Measurements from ENCODE around the gene GALNT17.

GALNT17 gene

GRCh38 chr7:71132127-71132376 is at the start of gene GALNT17:
TSS of gene GALNT17 (plus strand) at chr7:71132144.
- no peak for DNase-seq

GRCh38 chr7:71095266-71095860 is 36.6 kb upstream of the GALNT17 start:
- no peak for DNase-seq

- no peak for DNase-seq
Observed at GRCh38 chr7:71096351-71096750, 35.6 kb upstream of the GALNT17 start.

GRCh38 chr7:71106226-71106625 is 25.7 kb upstream of the GALNT17 start:
- DNase-seq = no peak

- DNase-seq = no peak
Observed at GRCh38 chr7:71112436-71112835, 19.5 kb upstream of the GALNT17 start.

GRCh38 chr7:71120096-71120495 is 11.8 kb upstream of the GALNT17 start:
- DNase-seq = no peak

- no peak for DNase-seq
Observed at GRCh38 chr7:71129126-71129525, 2.8 kb upstream of the GALNT17 start.

- no peak for DNase-seq
Observed at GRCh38 chr7:71130031-71130679, 1.8 kb upstream of the GALNT17 start.

- peak; percentile 13 for DNase-seq
Observed at GRCh38 chr7:71131256-71132126, 453 bp upstream of the GALNT17 start.

GRCh38 chr7:71132377-71133231 is 660 bp downstream of the GALNT17 start:
- DNase-seq = no peak

- no peak for DNase-seq
Observed at GRCh38 chr7:71133232-71133622, 1.3 kb downstream of the GALNT17 start.

GRCh38 chr7:71133856-71134255 is 1.9 kb downstream of the GALNT17 start:
- DNase-seq = no peak

- no peak for DNase-seq
Observed at GRCh38 chr7:71135116-71135515, 3.2 kb downstream of the GALNT17 start.

GRCh38 chr7:71135663-71136062 is 3.7 kb downstream of the GALNT17 start:
- DNase-seq = no peak

- no peak for DNase-seq
Observed at GRCh38 chr7:71137479-71137878, 5.5 kb downstream of the GALNT17 start.

GRCh38 chr7:71140264-71140663 is 8.3 kb downstream of the GALNT17 start:
- DNase-seq = no peak

GRCh38 chr7:71144963-71145362 is 13.0 kb downstream of the GALNT17 start:
- no peak for DNase-seq

- no peak for DNase-seq
Observed at GRCh38 chr7:71145906-71146901, 14.3 kb downstream of the GALNT17 start.

- no peak for DNase-seq
Observed at GRCh38 chr7:71148098-71148497, 16.2 kb downstream of the GALNT17 start.

- no peak for DNase-seq
Observed at GRCh38 chr7:71155236-71155635, 23.3 kb downstream of the GALNT17 start.

- DNase-seq = no peak
Observed at GRCh38 chr7:71157757-71158156, 25.8 kb downstream of the GALNT17 start.

GRCh38 chr7:71165708-71166107 is 33.8 kb downstream of the GALNT17 start:
- no peak for DNase-seq
